Measurements from ENCODE around the gene STRN3. TPM values are rescaled to one million over a fixed set of nuclear protein-coding genes. Genes with fewer than 3 reads are reported as not detected.

The STRN3 gene
- total RNA-seq, 2 experiments from 2014 or later: 25.2 to 37.0 TPM

- POLR2A ChIA-PET: no interaction called here
- CTCF ChIA-PET (ENCODE audit: unreplicated experiment): no interaction called here
- no peak for DNase-seq (ENCODE audit: low spot score)
- TF ChIP-seq EZH2phosphoT487 (IDR thresholded peaks at IDR 0.05; ENCODE audit: borderline replicate concordance, low read depth, low read length): no peak
- TF ChIP-seq CTCF (conservative IDR thresholded peaks at IDR 0.05; ENCODE audit: low read length): no peak
- Histone ChIP-seq H3K4me1 (ENCODE audit: insufficient read depth, low read length, poor library complexity, severe bottlenecking) (no peaks in the 10 kb centered on the region), H2AFZ (ENCODE audit: low read length) (no peak overlapping the region), H3K27ac (ENCODE audit: low read depth, low read length, poor library complexity, severe bottlenecking) (no peak overlapping the region), H4K20me1 (ENCODE audit: insufficient read depth, low read length) (no peaks in the 10 kb centered on the region), H3K4me2 (ENCODE audit: low read length) (no peak overlapping the region), H3K9me2 (ENCODE audit: insufficient read depth, low read length) (no peaks in the 10 kb centered on the region), H3K9me3 (ENCODE audit: low read length) (no peaks in the 10 kb centered on the region), H3K79me2 (ENCODE audit: insufficient read depth, low read depth, low read length) (no peaks in the 10 kb centered on the region), H3K4me3 (ENCODE audit: low read depth, low read length, poor library complexity, severe bottlenecking) (no peak overlapping the region), H3K36me3 (ENCODE audit: insufficient read depth, low read length) (no peaks in the 10 kb centered on the region)
- no TSS peak for BruUV-seq (replicated peaks)
- intact Hi-C loops (cut with micrococcal nuclease; ENCODE audit: unreplicated experiment): no loop called here
Observed at GRCh38 chr14:31051023-31051422, 24.8 kb upstream of the STRN3 start.

- no peak for TF ChIP-seq CTCF (conservative IDR thresholded peaks at IDR 0.05; ENCODE audit: low read length)
- TF ChIP-seq EZH2phosphoT487 (IDR thresholded peaks at IDR 0.05; ENCODE audit: borderline replicate concordance, low read depth, low read length): no peak
- no peak overlapping the region for H3K27ac ChIP-seq (ENCODE audit: low read depth, low read length, poor library complexity, severe bottlenecking)
- H3K4me3 ChIP-seq (ENCODE audit: low read depth, low read length, poor library complexity, severe bottlenecking): no peak overlapping the region
- no peaks in the 10 kb centered on the region for H3K36me3 ChIP-seq (ENCODE audit: insufficient read depth, low read length)
- CTCF ChIA-PET (ENCODE audit: unreplicated experiment): no interaction called here
- intact Hi-C loops (cut with micrococcal nuclease; ENCODE audit: unreplicated experiment): loop anchor here (1.0 kb wide), 1 partner anchor 10 kb away; no protein-coding TSS in a partner anchor
- BruUV-seq (replicated peaks): no TSS peak
- no peaks in the 10 kb centered on the region for H3K4me1 ChIP-seq (ENCODE audit: insufficient read depth, low read length, poor library complexity, severe bottlenecking)
- H3K9me2 ChIP-seq (ENCODE audit: insufficient read depth, low read length): no peaks in the 10 kb centered on the region
- no peaks in the 10 kb centered on the region for H4K20me1 ChIP-seq (ENCODE audit: insufficient read depth, low read length)
- POLR2A ChIA-PET: interaction anchor here (0.6 to 0.7 kb wide), 2 partner anchors 313 to 400 kb away, joined by 6 to 7 read pairs; no protein-coding TSS in a partner anchor
- H3K79me2 ChIP-seq (ENCODE audit: insufficient read depth, low read depth, low read length): no peaks in the 10 kb centered on the region
- no peak overlapping the region for H2AFZ ChIP-seq (ENCODE audit: low read length)
- no peak for DNase-seq (ENCODE audit: low spot score)
- H3K4me2 ChIP-seq (ENCODE audit: low read length): no peak overlapping the region
- no peaks in the 10 kb centered on the region for H3K9me3 ChIP-seq (ENCODE audit: low read length)
Observed at GRCh38 chr14:31047503-31047902, 21.3 kb upstream of the STRN3 start.

- Histone ChIP-seq H3K4me1 (ENCODE audit: insufficient read depth, low read length, poor library complexity, severe bottlenecking) (no peaks in the 10 kb centered on the region), H3K27ac (ENCODE audit: low read depth, low read length, poor library complexity, severe bottlenecking) (no peak overlapping the region), H3K4me2 (ENCODE audit: low read length) (no peak overlapping the region), H3K36me3 (ENCODE audit: insufficient read depth, low read length) (no peaks in the 10 kb centered on the region), H3K9me2 (ENCODE audit: insufficient read depth, low read length) (no peaks in the 10 kb centered on the region), H4K20me1 (ENCODE audit: insufficient read depth, low read length) (no peaks in the 10 kb centered on the region), H3K9me3 (ENCODE audit: low read length) (no peaks in the 10 kb centered on the region), H3K4me3 (ENCODE audit: low read depth, low read length, poor library complexity, severe bottlenecking) (no peak overlapping the region), H2AFZ (ENCODE audit: low read length) (no peak overlapping the region), H3K79me2 (ENCODE audit: insufficient read depth, low read depth, low read length) (no peaks in the 10 kb centered on the region)
- BruUV-seq (replicated peaks): no TSS peak
- no peak for TF ChIP-seq EZH2phosphoT487 (IDR thresholded peaks at IDR 0.05; ENCODE audit: borderline replicate concordance, low read depth, low read length)
- no peak for TF ChIP-seq CTCF (conservative IDR thresholded peaks at IDR 0.05; ENCODE audit: low read length)
- ChIA-PET POLR2A (interaction anchor here (0.6 to 0.9 kb wide), 2 partner anchors 135 to 346 kb away, joined by 3 read pairs; no protein-coding TSS in a partner anchor), CTCF (ENCODE audit: unreplicated experiment) (no interaction called here)
- intact Hi-C loops (cut with micrococcal nuclease; ENCODE audit: unreplicated experiment): no loop called here
- DNase-seq (ENCODE audit: low spot score): no peak
Observed at GRCh38 chr14:31045501-31046080, 19.4 kb upstream of the STRN3 start.

Data from OCI-LY7 (cell line).